OCI-LY1 (cell line): ENCODE results near the gene KIAA1549.

Experiments
- CTCF ChIP-seq: fragments of 200-600 bp; sonication (generic), shearing (Covaris generic); IDR thresholded peaks from 2 replicates; pipeline ENCODE4 v1.5.1; 2017; ENCODE audit warnings: mild to moderate bottlenecking, antibody characterized with exemption, low read length, moderate library complexity, mixed read lengths
- EZH2 ChIP-seq: fragments of 200-600 bp; sonication (generic), shearing (Covaris generic); IDR thresholded peaks from 2 replicates; pipeline ENCODE4 v1.8.0; 2017; ENCODE audit warnings: borderline replicate concordance, mixed run types, mild to moderate bottlenecking, antibody characterized with exemption, low read length, moderate library complexity, mixed read lengths

GRCh38 chr7:138797715-138798320 lies 183.4 kb downstream of the KIAA1549 start, which contains the start of the genes ATP6V0A4 and TMEM213:
- TF ChIP-seq CTCF = no peak
- TF ChIP-seq EZH2 = no peak
